Right kidney (tissue), 1 donor: Measurements from ENCODE around the gene RPL41.

Experiments used
- DNase-seq: peaks from one replicate; pipeline ENCODE4 v3.0.0-alpha.2; 2016

RPL41 gene

DNA sequence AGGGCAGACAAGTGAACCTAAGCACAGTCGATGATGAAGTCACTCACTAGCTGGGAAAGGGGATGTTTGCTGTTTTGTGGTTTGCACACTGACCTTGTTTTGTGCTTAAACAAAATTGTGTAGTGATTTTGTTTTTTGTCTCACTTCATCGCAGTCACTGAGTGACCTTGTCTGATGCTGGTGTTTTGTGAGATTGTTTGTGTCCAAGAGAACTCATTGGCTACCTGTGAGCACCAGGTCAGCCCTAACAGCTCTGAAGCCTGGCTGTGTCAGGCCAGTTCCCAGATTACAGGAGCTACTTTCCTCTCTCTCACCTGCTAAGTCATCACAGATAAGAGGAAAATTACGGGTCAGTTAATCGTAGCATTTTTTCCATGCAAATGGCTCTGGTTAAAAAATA is 7.7 kb downstream of the RPL41 start:
- no peak for DNase-seq

GRCh38 chr12:56126732-56127239 is 10.4 kb downstream of the RPL41 start:
- DNase-seq: no peak

GRCh38 chr12:56127485-56127887 is 11.1 kb downstream of the RPL41 start:
- DNase-seq: no peak

DNA sequence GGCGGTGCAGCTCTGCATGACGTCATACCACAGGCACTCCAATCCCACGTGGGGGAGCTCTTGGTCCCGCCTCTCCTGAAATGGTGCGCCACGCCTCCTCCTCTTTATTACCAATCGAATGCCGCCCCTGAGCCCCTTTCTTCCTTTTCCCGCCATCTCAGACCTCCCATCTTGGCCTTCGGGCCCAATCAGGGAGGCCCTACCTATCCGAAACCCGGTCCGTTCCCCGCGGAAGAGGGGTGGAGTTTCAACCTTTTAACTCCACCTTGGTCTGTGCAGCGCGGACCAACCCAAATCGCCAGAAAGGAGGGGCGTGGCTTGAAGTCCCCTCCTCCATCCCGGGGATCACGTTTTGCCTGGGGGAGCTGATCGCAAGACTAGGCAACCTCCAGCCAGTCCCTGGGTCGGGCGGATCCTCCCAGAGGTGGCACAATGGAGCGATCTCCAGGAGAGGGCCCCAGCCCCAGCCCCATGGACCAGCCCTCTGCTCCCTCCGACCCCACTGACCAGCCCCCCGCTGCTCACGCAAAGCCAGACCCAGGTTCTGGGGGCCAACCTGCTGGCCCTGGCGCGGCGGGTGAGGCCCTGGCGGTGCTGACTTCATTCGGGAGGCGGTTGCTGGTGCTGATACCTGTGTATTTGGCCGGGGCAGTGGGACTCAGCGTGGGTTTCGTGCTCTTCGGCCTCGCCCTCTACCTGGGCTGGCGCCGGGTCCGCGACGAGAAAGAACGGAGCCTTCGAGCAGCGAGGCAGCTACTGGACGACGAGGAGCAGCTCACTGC is 11.6 kb downstream of the RPL41 start, which contains the start of gene ESYT1:
ESYT1 (plus strand) TSS at position 380 of the 782 bp plus-strand sequence; CDS start at position 433, 53 bp downstream.
- peak; percentile 87 for DNase-seq

- no peak for DNase-seq
Measured at GRCh38 chr12:56128670-56129205, 12.3 kb downstream of the RPL41 start.

DNA sequence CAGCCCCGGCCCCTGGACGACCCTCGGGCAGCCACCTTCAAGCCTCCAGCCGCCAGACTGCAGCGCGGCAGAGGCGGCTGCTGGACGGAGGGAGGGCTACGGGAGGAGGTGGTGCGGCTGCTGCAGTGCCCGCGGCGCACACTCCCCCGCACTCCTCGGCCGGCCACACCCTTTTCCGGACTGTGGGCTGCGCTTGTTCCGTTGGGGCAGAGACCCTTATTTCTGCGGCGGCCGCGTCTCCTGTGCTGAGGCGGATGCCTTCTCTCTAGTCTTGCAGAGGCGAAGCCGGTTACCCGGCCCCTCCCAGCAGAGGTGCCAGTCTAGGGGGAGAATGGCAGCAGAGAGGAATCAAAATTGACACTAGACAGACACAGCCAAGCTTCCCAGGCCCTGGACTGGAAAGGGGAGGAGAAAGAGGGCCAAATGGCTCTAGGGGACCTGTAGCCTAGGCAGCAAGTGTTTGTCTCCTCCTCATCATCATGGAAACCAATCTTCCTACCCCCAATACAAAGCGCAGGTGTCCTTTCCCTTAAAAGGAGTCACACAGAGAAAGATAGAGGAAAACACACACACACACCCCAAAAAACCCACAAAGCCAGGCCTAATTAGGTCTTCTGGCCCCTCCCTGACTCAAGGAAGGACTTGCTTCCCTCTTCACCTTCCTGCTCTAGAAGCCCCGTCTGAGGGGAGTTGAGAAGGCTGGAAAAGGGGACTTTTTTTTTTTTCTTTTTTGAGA is 12.9 kb downstream of the RPL41 start:
- DNase-seq: peak; percentile 80

- no peak for DNase-seq
Measured at GRCh38 chr12:56129942-56130495, 13.6 kb downstream of the RPL41 start.

GRCh38 chr12:56130876-56131275 is 14.4 kb downstream of the RPL41 start:
- DNase-seq: no peak

GRCh38 chr12:56134897-56135296 is 18.5 kb downstream of the RPL41 start:
- DNase-seq: no peak

DNA sequence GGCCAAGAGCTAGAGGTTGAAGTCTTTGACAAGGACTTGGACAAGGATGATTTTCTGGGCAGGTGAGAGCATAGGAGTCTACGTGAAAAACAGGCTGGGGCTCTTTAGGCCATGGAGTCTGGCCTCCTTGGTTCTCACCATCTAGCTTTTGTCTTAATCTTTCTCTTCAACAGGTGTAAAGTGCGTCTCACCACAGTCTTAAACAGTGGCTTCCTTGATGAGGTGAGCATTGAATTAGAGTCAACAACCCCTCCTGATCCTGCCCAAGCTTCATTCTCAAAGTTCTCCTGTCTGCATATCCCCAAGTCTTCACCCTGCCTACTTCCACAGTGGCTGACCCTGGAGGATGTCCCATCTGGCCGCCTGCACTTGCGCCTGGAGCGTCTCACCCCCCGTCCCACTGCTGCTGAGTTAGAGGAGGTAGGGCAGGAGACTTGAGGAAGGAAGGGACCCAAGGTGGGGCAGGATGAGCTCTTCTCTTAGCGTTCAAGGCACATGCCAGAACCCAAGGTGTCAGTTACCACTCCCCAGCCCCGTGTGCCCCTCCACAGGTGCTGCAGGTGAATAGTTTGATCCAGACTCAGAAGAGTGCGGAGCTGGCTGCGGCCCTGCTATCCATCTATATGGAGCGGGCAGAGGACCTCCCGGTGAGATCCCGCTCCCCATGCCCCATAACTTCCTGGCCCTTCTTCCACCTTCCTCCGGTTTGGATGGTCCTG is 21.6 kb downstream of the RPL41 start:
- no peak for DNase-seq

GRCh38 chr12:56141946-56142784 is 25.7 kb downstream of the RPL41 start:
- no peak for DNase-seq

GRCh38 chr12:56143217-56143616 is 26.8 kb downstream of the RPL41 start:
- no peak for DNase-seq

- DNase-seq: no peak
Measured at GRCh38 chr12:56143870-56144269, 27.4 kb downstream of the RPL41 start.

GRCh38 chr12:56145217-56145616 is 28.8 kb downstream of the RPL41 start:
- no peak for DNase-seq

DNA sequence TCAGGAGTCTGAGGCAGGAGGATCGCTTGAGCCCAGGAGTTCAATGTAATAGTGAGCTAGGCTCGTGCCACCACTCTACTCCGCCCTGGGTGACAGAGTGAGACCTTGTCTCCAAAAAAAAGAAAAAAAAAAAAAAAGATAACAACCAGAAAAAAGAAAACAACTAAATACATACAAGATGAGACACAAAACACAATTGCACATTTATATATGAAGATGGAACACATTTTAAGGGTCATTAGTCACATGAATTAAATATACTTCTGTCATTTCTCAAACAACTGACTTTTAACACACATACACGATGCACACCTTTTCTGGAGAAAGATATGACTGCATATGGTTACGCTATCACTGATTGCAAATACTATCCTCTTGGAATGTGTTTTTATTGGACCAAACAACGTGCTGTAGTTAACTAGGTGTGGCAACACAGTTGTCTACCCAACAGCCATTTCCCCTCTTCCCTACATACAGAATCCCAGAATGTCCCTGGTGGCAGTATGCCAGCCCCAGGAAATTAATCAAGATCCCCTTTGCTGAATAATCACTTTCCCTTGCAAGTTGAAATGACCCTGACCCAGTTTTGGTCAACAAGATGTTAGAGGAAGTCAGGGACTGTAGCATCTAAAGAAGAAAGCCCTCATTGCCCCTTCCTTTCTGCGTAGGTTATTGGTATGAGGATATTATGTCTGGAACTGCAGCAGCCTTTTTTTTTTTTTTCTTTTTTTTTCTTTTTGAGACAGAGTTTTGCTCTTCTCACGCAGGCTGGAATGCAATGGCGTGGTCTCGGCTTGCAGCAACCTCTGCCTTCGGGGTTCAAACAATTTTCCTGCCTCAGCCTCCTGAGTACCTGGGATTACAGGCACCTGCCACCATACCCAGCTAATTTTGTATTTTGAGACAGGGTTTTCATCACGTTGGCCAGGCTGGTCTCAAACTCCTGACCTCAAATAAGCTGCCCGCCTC is 30.3 kb downstream of the RPL41 start:
- no peak for DNase-seq

DNA sequence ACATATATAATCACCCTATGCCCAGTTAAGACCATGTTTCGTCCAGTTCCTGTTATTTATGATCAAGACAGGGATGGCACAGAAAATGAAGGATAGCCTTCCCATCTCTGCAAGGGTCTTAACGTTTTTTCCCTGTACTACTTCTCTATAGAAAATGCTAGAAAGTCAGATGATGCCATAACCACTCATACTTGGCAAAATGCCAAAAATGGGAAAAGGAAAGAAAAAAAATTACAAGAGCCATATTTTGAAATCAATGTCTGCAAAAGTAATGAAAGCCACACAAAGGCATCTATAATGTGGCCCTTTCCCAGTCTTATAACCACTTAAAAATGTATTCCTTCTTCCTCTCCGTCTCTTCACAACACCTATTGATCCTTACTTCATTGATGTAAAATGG is 34.1 kb downstream of the RPL41 start:
- DNase-seq: no peak

DNA sequence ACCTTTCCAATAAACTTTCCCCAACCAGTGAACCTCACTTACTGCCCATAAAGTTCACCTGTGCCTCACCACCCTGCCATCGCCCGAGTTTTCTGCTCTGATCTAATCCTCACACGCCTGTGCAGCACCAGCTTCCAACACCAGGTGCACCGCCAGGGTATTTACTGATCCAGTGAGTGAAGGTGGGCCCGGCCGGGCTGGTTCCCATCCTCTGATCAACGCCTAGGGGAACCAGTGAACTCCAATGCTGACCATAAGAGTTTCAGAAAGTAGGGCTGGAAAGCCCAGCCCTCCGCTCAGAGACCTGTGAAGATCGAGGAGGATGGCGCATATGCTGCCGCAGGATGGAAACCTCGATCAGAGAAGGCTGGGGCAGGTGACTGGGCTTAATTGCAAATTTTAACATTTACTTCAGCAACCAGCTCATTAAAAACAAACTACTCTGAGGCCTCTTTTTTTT is 35.3 kb downstream of the RPL41 start:
- DNase-seq: no peak

DNA sequence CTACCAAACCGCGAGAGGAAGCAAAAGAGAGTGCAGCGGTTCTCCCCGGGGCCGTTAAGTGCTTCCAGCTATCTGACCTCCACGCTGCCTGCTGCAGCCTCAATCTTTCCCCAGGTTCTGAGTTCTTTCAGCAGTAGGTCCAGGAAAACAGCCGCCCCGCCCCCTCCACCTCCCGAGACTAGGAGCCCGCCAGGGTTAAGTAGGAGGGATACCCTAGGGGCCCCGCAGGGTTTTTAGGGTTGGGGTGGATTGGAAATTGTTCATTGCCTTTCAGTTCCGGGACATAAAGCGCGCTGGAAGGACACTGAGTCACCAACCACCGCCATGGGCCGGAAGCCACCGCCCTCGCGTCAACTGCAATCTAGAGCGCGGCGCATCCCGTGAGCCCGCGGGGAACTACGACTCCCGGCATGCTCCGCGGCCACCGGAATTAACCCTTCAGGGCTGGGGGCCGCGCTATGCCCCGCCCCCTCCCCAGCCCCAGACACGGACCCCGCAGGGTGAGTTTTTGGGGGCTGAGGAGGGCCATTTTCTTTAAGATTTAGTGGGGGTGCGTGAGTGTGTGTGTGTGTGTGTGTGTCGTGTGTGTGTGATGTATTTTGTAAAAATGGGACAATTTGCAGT is 35.8 kb downstream of the RPL41 start, which contains the start of gene MYL6B:
MYL6B (plus strand) TSS at position 456 of the 624 bp plus-strand sequence. CDS start 1,332 bp downstream, outside the sequence.
- DNase-seq: peak; percentile 92
